Fibroblast of the aortic adventitia (primary cell): Measurements from ENCODE around the gene EMC1. TPM values are rescaled to one million over a fixed set of nuclear protein-coding genes. Genes with fewer than 3 reads are reported as not detected.
"Not testable (repeated sequence)": the region's sequence is repeated elsewhere in the genome, so short reads cannot be mapped to it uniquely, and the experiment has no call there.

ENCODE experiments used
- DNase-seq: peaks from one replicate; pipeline ENCODE4 v3.0.0-alpha.2; 2010; ENCODE audit warnings: low read depth
- H3K4me3 ChIP-seq: 2 replicates; pipeline ENCODE4 v1.5.1; 2011; ENCODE audit warnings: low read depth, mild to moderate bottlenecking, control low read depth, low read length, moderate library complexity
- total RNA-seq: library from RNA; depleted of rRNA; stranded (reverse); fragments of >200 nt; gene quantifications from 2 replicates; pipeline ENCODE4 v1.2.3, GENCODE V29; 2012; ENCODE audit warnings: low replicate concordance
- TF ChIP-seq, protein P1 (sequence below): IDR thresholded peaks from 2 replicates; pipeline ENCODE4 v1.5.1; 2011; ENCODE audit warnings: mild to moderate bottlenecking, low read length, control low read depth, inconsistent platforms; ENCODE audit not compliant: insufficient read depth

EMC1 gene
- total RNA-seq, 1 donor: 48.0 TPM

GRCh38 chr1:19284881-19285280 lies 33.6 kb upstream of the EMC1 start:
- TF ChIP-seq, protein P1, sequence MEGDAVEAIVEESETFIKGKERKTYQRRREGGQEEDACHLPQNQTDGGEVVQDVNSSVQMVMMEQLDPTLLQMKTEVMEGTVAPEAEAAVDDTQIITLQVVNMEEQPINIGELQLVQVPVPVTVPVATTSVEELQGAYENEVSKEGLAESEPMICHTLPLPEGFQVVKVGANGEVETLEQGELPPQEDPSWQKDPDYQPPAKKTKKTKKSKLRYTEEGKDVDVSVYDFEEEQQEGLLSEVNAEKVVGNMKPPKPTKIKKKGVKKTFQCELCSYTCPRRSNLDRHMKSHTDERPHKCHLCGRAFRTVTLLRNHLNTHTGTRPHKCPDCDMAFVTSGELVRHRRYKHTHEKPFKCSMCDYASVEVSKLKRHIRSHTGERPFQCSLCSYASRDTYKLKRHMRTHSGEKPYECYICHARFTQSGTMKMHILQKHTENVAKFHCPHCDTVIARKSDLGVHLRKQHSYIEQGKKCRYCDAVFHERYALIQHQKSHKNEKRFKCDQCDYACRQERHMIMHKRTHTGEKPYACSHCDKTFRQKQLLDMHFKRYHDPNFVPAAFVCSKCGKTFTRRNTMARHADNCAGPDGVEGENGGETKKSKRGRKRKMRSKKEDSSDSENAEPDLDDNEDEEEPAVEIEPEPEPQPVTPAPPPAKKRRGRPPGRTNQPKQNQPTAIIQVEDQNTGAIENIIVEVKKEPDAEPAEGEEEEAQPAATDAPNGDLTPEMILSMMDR: no peak
- no peak for DNase-seq
- H3K4me3 ChIP-seq: no peak overlapping the region

GRCh38 chr1:19283891-19284290 lies 32.6 kb upstream of the EMC1 start:
- no peak overlapping the region for H3K4me3 ChIP-seq
- TF ChIP-seq, protein P1: no peak
- DNase-seq: no peak

- DNase-seq: no peak
- H3K4me3 ChIP-seq: no peak overlapping the region
- TF ChIP-seq, protein P1: no peak
Observed at GRCh38 chr1:19274636-19275035, 23.3 kb upstream of the EMC1 start.

DNA sequence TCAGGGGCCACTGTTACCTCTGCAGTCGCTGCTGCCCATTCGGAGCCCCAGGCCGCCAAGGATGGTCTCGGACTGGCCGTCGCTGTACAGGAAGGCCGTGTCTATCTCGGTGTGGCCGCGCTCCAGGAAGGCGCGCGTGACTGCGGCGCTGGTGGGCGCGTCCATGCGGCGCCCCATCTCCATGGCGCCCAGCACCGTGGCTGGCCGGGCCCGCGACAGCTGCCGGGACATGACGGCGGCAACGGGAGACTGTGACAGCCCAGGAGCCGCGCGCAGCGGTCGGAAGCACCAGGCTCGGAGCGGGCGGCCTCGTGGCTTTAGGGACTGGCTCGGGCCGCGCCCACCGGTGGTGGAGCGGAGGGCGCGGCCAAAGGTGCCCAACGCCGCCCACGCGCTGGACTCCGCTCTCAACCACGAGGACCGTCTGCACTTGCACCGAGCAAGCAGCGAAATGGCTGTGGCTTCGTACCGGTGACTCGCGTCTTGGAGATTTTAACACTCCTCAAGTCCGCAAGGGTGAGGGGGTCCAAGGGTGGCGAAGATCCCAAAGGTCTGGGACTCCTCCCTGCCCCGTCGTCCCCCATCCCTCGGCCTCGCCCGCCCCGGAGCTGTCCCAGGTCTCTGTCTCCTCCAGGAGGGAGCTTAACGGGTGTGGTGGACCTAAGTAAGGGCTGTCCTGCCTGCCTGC lies 22.7 kb upstream of the EMC1 start:
- H3K4me3 ChIP-seq, DNase-seq: not testable (repeated sequence)

DNA sequence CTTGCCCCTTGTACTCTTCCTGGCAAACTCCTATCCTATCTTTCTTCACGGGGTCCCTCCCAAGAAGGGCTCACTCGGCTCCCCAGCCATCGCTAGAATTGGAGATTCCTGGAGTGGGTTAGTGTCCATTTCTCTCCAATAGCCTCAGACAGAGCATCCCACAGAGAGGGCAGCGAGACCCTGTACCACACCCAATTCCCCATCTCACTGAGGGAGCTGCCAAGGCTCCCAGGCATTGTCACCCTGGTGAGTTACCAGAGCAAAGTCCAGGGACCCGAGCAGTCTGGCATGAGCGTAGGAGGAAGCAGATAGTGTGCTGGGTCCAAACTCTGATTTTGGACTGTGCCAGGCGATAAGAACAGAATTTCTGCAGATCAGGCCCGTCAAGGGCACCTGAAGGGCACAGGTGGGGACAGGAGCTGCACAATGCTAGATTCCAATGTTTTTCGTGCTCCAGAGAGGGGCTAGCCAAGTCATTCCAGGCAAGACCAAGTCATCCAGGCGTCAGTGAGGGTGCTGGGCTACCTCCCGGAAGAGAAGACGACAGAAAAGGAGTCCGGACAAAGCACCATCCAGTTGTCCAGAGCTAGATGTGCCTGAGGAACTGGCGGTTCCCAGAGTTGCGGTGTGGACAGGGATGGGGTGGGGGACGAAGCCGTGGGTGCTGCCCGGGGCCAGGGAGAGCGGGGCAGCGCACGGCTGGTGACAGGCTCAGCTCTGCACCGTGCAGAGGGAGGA lies 22.0 kb upstream of the EMC1 start:
- no peak for DNase-seq
- H3K4me3 ChIP-seq: no peak overlapping the region
- TF ChIP-seq, protein P1: no peak

GRCh38 chr1:19272064-19272463 lies 20.7 kb upstream of the EMC1 start:
- H3K4me3 ChIP-seq: no peak overlapping the region
- TF ChIP-seq, protein P1: no peak
- no peak for DNase-seq

DNA sequence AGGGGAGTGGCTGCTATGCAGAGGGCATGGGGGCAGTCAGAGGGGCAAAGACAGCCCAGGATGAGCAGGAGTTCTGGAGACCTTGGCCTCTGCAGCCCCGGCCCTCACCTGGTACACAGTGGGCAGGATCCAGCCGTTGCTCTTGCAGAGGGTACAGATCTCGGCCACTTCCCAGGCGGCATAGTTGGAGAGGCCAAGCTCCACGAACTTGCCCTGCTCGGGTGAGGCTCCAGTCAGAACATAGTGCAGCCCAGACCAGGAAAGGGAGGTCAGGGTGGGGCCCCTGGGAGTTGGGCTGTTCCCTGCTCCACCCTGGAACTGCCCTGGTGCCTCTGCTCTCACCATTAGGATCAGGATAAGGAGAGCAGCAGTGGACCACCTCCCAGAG lies 19.0 kb upstream of the EMC1 start:
- H3K4me3 ChIP-seq, DNase-seq: not testable (repeated sequence)

- DNase-seq: not testable (repeated sequence)
Observed at GRCh38 chr1:19269427-19270342, 18.4 kb upstream of the EMC1 start.

More at GRCh38 chr1:19269427-19270342, 18.4 kb upstream of the EMC1 start:
- H3K4me3 ChIP-seq: not testable (repeated sequence)
